GM18873 (cell line): Measurements from ENCODE around the gene GTF3A.
"Not testable (repeated sequence)": the region's sequence is repeated elsewhere in the genome, so short reads cannot be mapped to it uniquely, and the experiment has no call there.

Source experiments
- ATAC-seq: cut with Tn5 transposase; IDR thresholded peaks from one replicate; pipeline ENCODE4 v1.9.1; 2021; ENCODE audit warnings: mild to moderate bottlenecking, moderate library complexity, moderate number of reproducible peaks; ENCODE audit not compliant: unreplicated experiment, low FRiP score

Gene GTF3A

GRCh38 chr13:27424246-27425157 lies at the start of gene GTF3A:
Gene GTF3A (plus strand): TSS chr13:27424619.
- peak; percentile 33 for ATAC-seq

GRCh38 chr13:27374650-27375049 lies 49.8 kb upstream of the GTF3A start:
- no peak for ATAC-seq

GRCh38 chr13:27375686-27376326 lies 48.6 kb upstream of the GTF3A start:
- ATAC-seq = no peak

GRCh38 chr13:27379126-27379525 lies 45.3 kb upstream of the GTF3A start:
- no peak for ATAC-seq

- ATAC-seq = no peak
Measured at GRCh38 chr13:27379694-27380641, 44.5 kb upstream of the GTF3A start.

- no peak for ATAC-seq
Measured at GRCh38 chr13:27381601-27382000, 42.8 kb upstream of the GTF3A start.

- ATAC-seq = no peak
Measured at GRCh38 chr13:27383104-27383921, 41.1 kb upstream of the GTF3A start.

GRCh38 chr13:27384285-27384684 lies 40.1 kb upstream of the GTF3A start:
- no peak for ATAC-seq

- no peak for ATAC-seq
Measured at GRCh38 chr13:27388241-27388640, 36.2 kb upstream of the GTF3A start.

GRCh38 chr13:27389891-27390290 lies 34.5 kb upstream of the GTF3A start:
- no peak for ATAC-seq

GRCh38 chr13:27391471-27391870 lies 32.9 kb upstream of the GTF3A start:
- no peak for ATAC-seq

- no peak for ATAC-seq
Measured at GRCh38 chr13:27393101-27393500, 31.3 kb upstream of the GTF3A start.

GRCh38 chr13:27395007-27395510 lies 29.4 kb upstream of the GTF3A start:
- no peak for ATAC-seq

- ATAC-seq = no peak
Measured at GRCh38 chr13:27396252-27396846, 28.1 kb upstream of the GTF3A start.

- no peak for ATAC-seq
Measured at GRCh38 chr13:27398360-27398759, 26.1 kb upstream of the GTF3A start.

GRCh38 chr13:27400405-27400804 lies 24.0 kb upstream of the GTF3A start:
- not testable (repeated sequence) for ATAC-seq

- no peak for ATAC-seq
Measured at GRCh38 chr13:27401210-27401609, 23.2 kb upstream of the GTF3A start.

- ATAC-seq = no peak
Measured at GRCh38 chr13:27403203-27403678, 21.2 kb upstream of the GTF3A start.

- no peak for ATAC-seq
Measured at GRCh38 chr13:27403727-27404385, 20.6 kb upstream of the GTF3A start.
